ENCODE measurements around the gene ZAP70.
A peak's percentile ranks its signal among the peaks of the same experiment; 100 is the strongest.
"Not testable (repeated sequence)": the region's sequence is repeated elsewhere in the genome, so short reads cannot be mapped to it uniquely, and the experiment has no call there.

The ZAP70 gene

GRCh38 chr2:97713296-97714083 is at the start of gene ZAP70:
Gene ZAP70, plus strand, starts transcription at chr2:97713576. Its CDS starts 10,461 bp downstream, at chr2:97724037.
- no peak for DNase-seq

- no peak for DNase-seq
Observed at GRCh38 chr2:97663626-97663961, 49.8 kb upstream of the ZAP70 start.

GRCh38 chr2:97663962-97664635 is 49.3 kb upstream of the ZAP70 start, which contains the start of gene ACTR1B:
Gene ACTR1B, minus strand, starts transcription at chr2:97664044. Its CDS starts 154 bp downstream, at chr2:97663890.
- peak; percentile 93 for DNase-seq

- DNase-seq, result no peak
Observed at GRCh38 chr2:97664636-97664970, 48.8 kb upstream of the ZAP70 start.

- DNase-seq, result no peak
Observed at GRCh38 chr2:97669448-97669847, 43.9 kb upstream of the ZAP70 start, which contains the start of gene C2orf92. Gene C2orf92, plus strand, starts transcription at chr2:97669713. Its CDS starts 76 bp downstream, at chr2:97669789.

GRCh38 chr2:97670471-97670870 is 42.9 kb upstream of the ZAP70 start:
- DNase-seq, result no peak

- DNase-seq, result no peak
Observed at GRCh38 chr2:97671526-97671925, 41.9 kb upstream of the ZAP70 start.

- not testable (repeated sequence) for DNase-seq
Observed at GRCh38 chr2:97672606-97673140, 40.7 kb upstream of the ZAP70 start.

- DNase-seq, result no peak
Observed at GRCh38 chr2:97673182-97673914, 40.0 kb upstream of the ZAP70 start.

GRCh38 chr2:97673915-97674283 is 39.5 kb upstream of the ZAP70 start:
- no peak for DNase-seq

- DNase-seq, result no peak
Observed at GRCh38 chr2:97675430-97676113, 37.8 kb upstream of the ZAP70 start.

- no peak for DNase-seq
Observed at GRCh38 chr2:97676620-97677019, 36.8 kb upstream of the ZAP70 start.

GRCh38 chr2:97677480-97677879 is 35.9 kb upstream of the ZAP70 start:
- DNase-seq, result no peak

GRCh38 chr2:97678298-97678697 is 35.1 kb upstream of the ZAP70 start:
- DNase-seq, result no peak

- not testable (repeated sequence) for DNase-seq
Observed at GRCh38 chr2:97687235-97687634, 26.1 kb upstream of the ZAP70 start.

GRCh38 chr2:97688062-97688827 is 25.1 kb upstream of the ZAP70 start:
- no peak for DNase-seq

- no peak for DNase-seq
Observed at GRCh38 chr2:97691166-97691565, 22.2 kb upstream of the ZAP70 start.

- DNase-seq, result no peak
Observed at GRCh38 chr2:97693476-97693875, 19.9 kb upstream of the ZAP70 start.

GRCh38 chr2:97695744-97696143 is 17.6 kb upstream of the ZAP70 start:
- DNase-seq, result no peak

GRCh38 chr2:97697252-97698235 is 15.8 kb upstream of the ZAP70 start:
- DNase-seq, result peak; percentile 15

- no peak for DNase-seq
Observed at GRCh38 chr2:97698530-97698929, 14.8 kb upstream of the ZAP70 start.

All from GOT3 (cell line).